GM12878 (cell line): Measurements from ENCODE around the gene ELK3. TPM values are rescaled to one million over a fixed set of nuclear protein-coding genes. Genes with fewer than 3 reads are reported as not detected.

Source experiments
- MAX ChIP-seq: IDR thresholded peaks from 2 replicates; pipeline ENCODE4 v1.6.1; 2012; ENCODE audit warnings: low read depth, low read length, improper control_type of control experiment
- MYB ChIP-seq: fragments of 150-350 bp; IDR thresholded peaks from 2 replicates; pipeline ENCODE4 v1.6.1; 2014; ENCODE audit warnings: mild to moderate bottlenecking, low read depth, low read length, borderline replicate concordance
- NFXL1 ChIP-seq: fragments of 450-650 bp; IDR thresholded peaks from 2 replicates; pipeline ENCODE4 v1.6.1; 2017; ENCODE audit warnings: antibody characterized with exemption, mild to moderate bottlenecking, borderline replicate concordance
- SMAD1 ChIP-seq: fragments of 450-650 bp; IDR thresholded peaks from 2 replicates; pipeline ENCODE4 v1.6.1; 2018; ENCODE audit warnings: mild to moderate bottlenecking, low read depth; ENCODE audit not compliant: partially characterized antibody
- STAT1 ChIP-seq: fragments of 450-650 bp; conservative IDR thresholded peaks from 2 replicates; pipeline ENCODE4 v1.6.1; 2014; ENCODE audit warnings: antibody characterized with exemption, mild to moderate bottlenecking
- TCF7 ChIP-seq: IDR thresholded peaks from 2 replicates; pipeline ENCODE4 v1.6.1; 2014; ENCODE audit warnings: antibody characterized with exemption, borderline replicate concordance
- ZNF592 ChIP-seq: fragments of 450-650 bp; IDR thresholded peaks from 2 replicates; pipeline ENCODE4 v1.6.1; 2017; ENCODE audit warnings: mild to moderate bottlenecking, moderate library complexity
- polyA plus RNA-seq, 11 experiments: library from polyadenylated mRNA; depleted of rRNA in 4 of 11; unstranded in 6 of 11; stranded (reverse) in 5 of 11; fragments of >200 nt; fragmentation: Nextera tagmentation in 4 of 11; fragmentation: Illumina TruSeq in 1 of 11; extraction: Ambion mirVana in 4 of 11; extraction: Trizol in 1 of 11; gene quantifications; 1 replicate in 1 of 11; 2 replicates in 10 of 11; pipeline versions ENCODE4 v1.2.1 to v1.2.3, GENCODE V29; 2011 to 2016; ENCODE audit warnings: inconsistent platforms in 2 of 11, missing spikeins in 2 of 11, low read depth in 1 of 11
- total RNA-seq, 4 experiments: library from RNA; depleted of rRNA in 3 of 4; stranded (reverse); fragments of >200 nt in 3 of 4; fragmentation: Illumina TruSeq in 1 of 4; extraction: Trizol in 1 of 4; gene quantifications; 2 replicates each; pipeline versions ENCODE4 v1.2.1 to v1.2.3, GENCODE V29; 2013 to 2021
- TF ChIP-seq, protein P1 (sequence below): fragments of 450-650 bp; IDR thresholded peaks from 2 replicates; pipeline ENCODE4 v1.6.1; 2016; ENCODE audit warnings: mild to moderate bottlenecking
- TF ChIP-seq, protein P2 (sequence below), 3 experiments: IDR thresholded peaks in 2 of 3; conservative IDR thresholded peaks in 1 of 3; 2 replicates each; pipeline ENCODE4 v1.5.1; 2011; ENCODE audit warnings: low read depth in 3 of 3, low read length in 3 of 3, mild to moderate bottlenecking in 3 of 3, control low read depth in 2 of 3, moderate library complexity in 2 of 3, inconsistent platforms in 1 of 3, mixed read lengths in 1 of 3; ENCODE audit not compliant: control insufficient read depth in 2 of 3, insufficient read depth in 1 of 3; ENCODE audit errors: extremely low read depth in 1 of 3

ELK3 gene
- total and polyA plus RNA-seq, 10 of the 15 experiments (the other 5 are each of a cell fraction or from before 2014, with no cell fraction given) = 0.37 to 4.8 (median 0.88) TPM

DNA sequence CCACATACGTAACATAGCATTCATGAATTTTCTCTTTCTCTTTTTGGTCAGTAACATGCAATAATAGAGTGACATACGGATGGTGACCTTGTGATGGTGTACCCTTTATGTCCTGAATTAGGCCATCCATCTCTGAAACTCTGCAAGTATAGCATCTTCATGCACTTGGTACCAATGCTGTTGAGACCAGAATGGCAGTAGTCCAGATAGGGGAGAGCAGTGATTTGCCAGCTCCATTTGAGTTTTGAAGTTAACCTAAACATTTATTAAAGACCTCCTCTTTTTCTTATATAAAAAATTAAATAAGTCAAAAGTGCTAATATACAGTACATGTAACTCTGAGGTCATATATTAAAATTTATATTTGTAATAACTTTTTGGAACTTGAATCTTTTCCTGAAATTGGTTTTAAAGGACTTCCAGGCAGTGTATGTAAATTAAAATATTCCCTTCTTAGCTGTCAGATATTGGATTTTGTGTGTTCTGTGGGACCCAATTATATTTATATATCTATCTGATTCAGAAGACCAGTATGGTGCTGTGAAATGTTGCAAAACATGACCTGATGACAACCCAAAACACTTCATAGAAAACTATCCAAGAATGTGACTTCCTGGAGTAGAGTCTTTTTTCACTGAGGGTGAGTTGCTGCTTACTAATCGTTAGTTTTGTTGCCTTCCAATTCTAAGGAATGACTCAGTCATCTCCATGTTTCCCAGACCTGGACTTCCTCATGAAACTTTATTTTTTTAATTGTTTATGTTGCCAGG, 3.5 kb downstream of the ELK3 start (continued):
- TF ChIP-seq, protein P1, sequence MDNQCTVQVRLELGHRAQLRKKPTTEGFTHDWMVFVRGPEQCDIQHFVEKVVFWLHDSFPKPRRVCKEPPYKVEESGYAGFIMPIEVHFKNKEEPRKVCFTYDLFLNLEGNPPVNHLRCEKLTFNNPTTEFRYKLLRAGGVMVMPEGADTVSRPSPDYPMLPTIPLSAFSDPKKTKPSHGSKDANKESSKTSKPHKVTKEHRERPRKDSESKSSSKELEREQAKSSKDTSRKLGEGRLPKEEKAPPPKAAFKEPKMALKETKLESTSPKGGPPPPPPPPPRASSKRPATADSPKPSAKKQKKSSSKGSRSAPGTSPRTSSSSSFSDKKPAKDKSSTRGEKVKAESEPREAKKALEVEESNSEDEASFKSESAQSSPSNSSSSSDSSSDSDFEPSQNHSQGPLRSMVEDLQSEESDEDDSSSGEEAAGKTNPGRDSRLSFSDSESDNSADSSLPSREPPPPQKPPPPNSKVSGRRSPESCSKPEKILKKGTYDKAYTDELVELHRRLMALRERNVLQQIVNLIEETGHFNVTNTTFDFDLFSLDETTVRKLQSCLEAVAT = no peak
- no peak for TF ChIP-seq MYB
- TF ChIP-seq STAT1 = no peak
- TF ChIP-seq ZNF592 = no peak
- TF ChIP-seq, protein P2, sequence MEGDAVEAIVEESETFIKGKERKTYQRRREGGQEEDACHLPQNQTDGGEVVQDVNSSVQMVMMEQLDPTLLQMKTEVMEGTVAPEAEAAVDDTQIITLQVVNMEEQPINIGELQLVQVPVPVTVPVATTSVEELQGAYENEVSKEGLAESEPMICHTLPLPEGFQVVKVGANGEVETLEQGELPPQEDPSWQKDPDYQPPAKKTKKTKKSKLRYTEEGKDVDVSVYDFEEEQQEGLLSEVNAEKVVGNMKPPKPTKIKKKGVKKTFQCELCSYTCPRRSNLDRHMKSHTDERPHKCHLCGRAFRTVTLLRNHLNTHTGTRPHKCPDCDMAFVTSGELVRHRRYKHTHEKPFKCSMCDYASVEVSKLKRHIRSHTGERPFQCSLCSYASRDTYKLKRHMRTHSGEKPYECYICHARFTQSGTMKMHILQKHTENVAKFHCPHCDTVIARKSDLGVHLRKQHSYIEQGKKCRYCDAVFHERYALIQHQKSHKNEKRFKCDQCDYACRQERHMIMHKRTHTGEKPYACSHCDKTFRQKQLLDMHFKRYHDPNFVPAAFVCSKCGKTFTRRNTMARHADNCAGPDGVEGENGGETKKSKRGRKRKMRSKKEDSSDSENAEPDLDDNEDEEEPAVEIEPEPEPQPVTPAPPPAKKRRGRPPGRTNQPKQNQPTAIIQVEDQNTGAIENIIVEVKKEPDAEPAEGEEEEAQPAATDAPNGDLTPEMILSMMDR (IDR thresholded peaks at IDR 0.05 in 2 of 3, conservative IDR thresholded peaks at IDR 0.05 in 1 of 3; ENCODE audit: control insufficient read depth in 2 of 3, extremely low read depth in 1 of 3, insufficient read depth in 1 of 3, low read depth in 3 of 3, low read length in 3 of 3) = no peak
- no peak for TF ChIP-seq NFXL1
- TF ChIP-seq MAX = no peak
- no peak for TF ChIP-seq TCF7
- TF ChIP-seq SMAD1 = no peak
